Raji (cell line): ENCODE results near the gene CNTN5.

Experiments
- POLR2A ChIP-seq: IDR thresholded peaks from 2 replicates; pipeline ENCODE4 v1.6.1; 2011; ENCODE audit warnings: low read depth, low read length, control low read depth; ENCODE audit not compliant: insufficient read depth

Gene CNTN5

DNA sequence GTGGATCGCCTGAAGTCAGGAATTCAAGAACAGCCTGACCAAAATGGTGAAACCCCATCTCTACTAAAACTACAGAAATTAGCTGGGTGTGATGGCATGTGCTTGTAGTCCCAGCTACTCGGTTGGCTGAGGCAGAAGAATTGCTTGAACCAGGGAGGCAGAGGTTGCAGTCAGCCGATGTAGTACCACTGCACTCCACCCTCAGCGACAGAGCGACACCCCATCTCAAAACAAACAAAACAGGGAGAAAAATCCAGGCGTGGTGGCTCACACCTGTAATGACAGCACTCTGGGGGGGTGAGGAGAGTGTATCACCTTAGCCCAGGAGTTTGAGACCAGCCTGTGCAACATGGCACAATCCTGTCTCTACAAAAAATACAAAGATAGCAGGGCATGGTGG, 864.0 kb downstream of the CNTN5 start:
- TF ChIP-seq POLR2A: no peak

DNA sequence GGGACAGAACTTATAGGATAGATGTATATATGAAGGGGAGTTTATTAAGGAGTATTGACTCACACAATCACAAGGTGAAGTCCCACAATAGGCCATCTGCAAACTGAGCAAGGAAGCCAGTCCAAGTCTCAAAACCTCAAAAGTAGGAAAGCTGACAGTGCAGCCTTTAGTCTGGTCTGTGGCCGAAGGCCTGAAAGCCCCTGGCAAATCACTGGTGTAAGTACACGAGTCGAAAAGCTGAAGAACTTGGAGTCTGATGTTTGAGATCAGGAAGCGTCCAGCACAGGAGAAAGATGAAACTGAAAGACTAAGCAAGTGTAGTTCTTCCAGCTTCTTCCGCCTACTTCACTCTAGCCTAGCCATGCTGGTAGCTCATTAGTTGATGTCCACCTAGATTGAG, 866.7 kb downstream of the CNTN5 start:
- TF ChIP-seq POLR2A: no peak

DNA sequence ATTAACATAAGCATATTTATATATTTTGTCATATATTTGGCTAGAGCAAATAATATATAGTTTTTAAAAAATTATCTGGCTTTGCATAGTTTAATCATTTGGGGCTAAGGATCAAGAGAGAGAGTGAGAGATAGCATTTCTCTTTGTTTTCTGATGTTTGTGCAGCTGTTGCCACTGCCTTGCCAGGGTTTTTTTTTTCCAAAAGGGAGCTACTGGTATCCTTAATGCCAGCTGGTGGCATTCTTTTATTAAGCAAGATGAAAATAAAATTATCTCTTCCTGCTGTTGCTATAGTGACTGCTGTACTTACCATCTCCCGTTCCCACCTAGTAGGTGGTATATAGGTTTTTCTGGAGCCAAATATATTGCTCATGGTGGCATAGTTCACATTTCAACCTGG, 873.1 kb downstream of the CNTN5 start:
- TF ChIP-seq POLR2A: no peak

DNA sequence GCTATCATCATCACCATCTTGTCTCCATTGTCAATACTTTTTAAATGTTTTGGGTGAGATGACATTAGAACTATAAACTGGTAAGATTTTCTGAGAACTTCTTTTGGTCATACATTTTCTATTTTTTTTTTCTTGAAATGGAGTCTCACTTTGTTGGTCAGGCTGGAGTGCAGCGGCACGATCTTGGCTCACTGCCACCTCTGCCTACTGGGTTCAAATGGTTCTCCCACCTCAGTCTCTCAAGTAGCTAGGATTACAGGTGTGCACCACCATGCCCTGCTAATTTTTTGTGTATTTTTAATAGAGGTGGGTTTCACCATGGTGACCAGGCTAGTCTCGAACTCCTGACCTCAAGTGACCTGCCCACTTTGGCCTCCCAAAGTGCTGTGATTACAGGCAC, 880.4 kb downstream of the CNTN5 start:
- TF ChIP-seq POLR2A: no peak

DNA sequence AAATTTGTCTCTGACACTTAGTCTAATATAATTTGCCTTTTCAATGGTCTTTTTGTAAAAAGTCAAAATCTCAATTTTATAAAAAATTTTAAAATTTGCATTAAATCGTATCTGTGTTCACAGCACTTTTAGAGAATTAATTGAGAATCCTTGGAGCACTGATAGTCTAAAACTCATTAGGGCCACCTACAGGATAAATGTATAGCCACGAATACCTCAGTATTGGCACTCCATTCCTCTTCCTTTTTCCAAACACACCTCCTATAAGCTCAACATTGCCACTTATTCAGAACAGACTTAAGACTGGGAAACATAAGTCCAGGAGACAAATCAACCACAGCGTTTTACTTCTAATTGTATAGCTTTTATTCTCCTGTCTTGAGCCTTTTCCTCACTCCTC, 890.4 kb downstream of the CNTN5 start:
- no peak for TF ChIP-seq POLR2A

DNA sequence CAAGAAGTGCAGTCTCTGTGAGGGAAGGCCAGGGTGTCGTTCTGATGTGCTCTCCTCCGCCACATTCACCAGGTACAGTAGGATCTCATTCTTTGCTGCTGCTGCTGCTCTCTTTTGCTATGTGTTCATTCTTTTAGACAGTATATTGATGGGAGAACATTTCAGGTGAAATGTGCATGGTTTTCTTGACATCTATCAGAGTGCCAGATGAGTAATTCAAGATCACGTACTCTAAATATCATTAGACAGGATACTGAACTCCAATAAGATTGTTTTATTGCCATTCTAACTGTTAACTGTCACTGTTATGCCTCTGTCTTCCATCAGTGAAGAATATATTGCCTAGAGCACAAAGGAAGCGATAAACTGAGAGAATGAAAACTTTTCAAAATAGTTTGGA, 895.3 kb downstream of the CNTN5 start:
- no peak for TF ChIP-seq POLR2A

DNA sequence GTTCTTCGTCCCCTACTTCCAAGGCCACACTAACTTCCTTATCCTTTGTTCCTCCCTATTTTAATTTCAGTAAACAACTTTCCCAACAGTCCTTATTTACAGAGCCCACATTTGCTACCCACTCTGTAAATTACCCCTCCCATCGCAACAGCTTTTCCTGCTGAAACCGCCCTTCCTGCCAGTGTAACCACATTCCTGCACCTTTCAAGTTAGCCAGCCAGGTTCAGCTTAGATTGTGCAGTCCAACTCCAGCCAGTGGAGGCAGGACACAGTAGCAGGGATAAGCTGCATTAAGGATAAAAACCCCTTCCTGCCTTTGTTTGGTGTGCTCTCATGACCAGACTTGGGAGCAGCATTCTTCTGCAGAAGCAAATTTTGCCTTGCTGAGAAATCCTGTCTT, 898.0 kb downstream of the CNTN5 start:
- TF ChIP-seq POLR2A: no peak

DNA sequence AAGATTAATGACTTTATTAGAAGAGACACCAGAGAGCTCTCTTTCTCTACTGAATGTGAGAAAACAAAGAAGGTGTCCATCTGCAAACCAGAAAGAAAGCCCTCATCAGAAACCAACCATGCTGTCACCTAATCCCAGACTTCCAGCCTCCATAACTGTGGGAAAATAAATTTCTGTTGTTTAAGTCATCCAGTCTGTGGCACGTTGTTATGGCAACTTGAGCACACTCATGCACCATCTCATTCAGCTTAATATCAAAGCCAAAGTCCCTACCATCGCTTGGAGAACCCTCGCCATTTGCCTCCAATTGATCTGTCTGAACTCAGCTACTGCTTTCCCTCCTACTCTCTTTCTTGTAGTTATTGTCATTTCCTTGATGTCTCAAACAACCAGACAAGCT, 900.2 kb downstream of the CNTN5 start:
- no peak for TF ChIP-seq POLR2A

DNA sequence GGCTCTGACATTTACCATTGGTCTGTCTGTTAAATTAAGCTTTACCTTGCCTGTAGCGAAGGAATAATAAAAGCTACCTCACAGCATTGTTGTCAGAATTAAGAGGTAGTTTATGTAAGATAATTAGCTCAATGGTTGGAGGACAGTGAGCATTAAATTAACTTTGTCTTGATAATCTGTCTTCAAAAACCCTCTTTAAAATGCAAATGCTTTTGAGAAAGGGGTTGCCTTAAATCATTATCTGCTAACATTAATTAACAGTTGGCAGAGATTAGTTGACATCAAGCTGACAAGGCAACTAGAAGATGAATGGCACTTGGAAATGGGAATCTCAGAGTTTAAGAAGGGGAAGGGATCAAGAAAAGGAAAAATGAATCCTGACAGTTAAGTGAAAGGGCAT, 905.2 kb downstream of the CNTN5 start:
- no peak for TF ChIP-seq POLR2A

DNA sequence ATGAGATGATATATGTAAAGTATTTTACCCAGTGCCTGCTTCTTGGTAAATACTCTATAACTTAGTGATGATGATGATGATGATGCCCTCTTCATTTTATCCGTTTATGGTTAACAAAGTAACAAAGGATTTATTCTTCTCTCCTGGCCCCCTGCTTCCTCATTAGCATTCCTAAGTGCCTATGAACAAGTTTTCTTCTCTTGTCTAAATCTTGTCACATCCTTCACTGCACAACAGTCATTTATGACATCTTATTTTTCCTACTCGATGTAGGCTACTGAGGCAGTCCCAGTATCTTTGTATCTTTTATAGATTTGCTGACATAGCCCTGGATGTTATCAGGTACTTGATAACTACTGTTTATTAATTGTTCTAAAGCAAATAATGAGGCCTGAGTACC, 911.9 kb downstream of the CNTN5 start:
- no peak for TF ChIP-seq POLR2A

DNA sequence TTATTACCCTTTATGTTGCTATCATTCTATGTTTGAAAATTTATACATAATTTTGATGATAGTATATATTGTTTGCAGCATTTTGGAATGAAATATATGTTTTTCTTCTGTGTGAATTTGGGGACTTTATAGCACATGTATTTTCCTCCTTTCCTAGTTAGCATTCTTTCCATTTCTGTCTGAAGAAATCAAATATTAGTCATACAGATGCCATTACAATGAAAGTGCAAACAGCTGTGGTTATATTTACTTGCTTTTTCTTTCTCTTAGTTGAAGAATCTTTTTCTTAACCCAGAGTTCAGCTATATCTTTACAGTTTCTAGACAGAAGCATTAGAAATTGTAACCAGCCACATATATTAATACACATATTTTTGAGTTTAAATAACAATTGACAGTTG, 913.3 kb downstream of the CNTN5 start:
- TF ChIP-seq POLR2A: no peak

DNA sequence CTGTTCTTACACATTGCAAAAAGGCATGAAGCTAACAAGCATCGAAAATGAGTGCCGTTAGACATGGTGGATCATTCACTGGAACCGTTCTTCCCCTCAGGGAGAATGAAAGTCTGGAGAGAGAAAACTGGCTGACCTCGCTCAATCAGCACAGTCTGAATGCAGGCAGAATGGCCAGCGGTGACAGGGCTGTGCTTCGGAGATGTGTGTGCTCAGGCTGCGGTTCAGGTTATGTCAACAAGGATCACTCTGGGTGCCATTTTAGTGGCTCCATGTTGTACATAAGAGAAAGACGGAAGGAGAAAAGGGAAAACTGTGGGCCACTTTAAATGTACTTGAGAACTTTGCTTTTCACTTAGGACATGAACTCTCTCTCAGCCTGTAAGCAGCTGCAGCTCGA, 916.6 kb downstream of the CNTN5 start:
- no peak for TF ChIP-seq POLR2A

DNA sequence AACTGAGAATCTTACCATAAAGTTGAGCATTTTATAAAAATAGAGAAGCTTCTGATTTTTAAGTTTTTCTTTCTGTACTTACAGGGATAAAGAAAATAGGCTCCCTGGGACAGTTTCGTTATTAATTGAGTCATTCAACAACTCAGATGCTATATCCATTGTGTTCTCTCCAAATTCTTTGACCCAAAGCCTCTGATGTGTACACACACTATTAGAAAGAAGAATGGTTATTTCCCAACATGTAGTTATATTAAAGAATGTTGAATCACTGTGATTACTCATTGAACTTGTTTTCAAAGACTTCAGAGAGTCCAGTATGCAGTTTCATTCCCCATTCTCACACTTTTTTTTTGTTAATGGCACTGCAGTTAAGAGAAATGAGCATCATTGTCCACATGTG, 932.1 kb downstream of the CNTN5 start:
- no peak for TF ChIP-seq POLR2A

DNA sequence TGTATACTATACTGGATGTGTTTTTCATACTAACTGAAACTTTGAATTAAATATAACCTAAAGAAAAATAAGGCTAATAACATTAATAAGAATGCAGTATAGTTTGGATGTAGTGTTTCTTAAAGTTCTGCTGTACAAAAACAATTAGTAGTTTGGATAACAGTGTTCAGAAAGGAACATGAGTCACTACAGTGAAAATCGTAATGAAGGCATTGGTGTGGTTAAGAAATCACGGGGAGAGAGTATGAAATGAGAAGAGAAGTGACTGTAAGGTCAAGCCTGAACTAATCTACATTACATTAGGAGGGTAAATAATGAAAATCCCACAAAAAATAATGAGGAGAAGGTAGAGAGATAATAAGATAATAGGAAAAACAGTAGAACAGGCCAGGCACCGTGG, 939.8 kb downstream of the CNTN5 start:
- TF ChIP-seq POLR2A: no peak

DNA sequence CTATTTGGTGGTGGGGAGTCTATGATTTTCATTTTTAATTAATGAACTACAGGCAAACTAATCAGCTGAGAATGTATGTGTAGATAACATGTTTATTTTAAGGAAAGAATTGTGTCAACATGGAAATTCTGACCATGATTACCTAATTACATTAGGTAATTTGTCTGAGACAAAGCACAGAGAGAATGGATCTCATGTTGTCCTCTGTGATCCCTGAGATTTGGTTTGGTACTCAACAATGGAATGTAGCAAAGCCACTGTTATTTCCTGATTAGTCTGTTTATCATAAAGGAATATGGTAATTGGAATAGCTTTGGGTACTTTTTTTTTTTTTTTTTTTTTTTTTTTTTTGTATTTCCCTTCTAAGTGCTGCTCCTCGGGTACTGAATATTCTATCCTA, 947.6 kb downstream of the CNTN5 start:
- no peak for TF ChIP-seq POLR2A

DNA sequence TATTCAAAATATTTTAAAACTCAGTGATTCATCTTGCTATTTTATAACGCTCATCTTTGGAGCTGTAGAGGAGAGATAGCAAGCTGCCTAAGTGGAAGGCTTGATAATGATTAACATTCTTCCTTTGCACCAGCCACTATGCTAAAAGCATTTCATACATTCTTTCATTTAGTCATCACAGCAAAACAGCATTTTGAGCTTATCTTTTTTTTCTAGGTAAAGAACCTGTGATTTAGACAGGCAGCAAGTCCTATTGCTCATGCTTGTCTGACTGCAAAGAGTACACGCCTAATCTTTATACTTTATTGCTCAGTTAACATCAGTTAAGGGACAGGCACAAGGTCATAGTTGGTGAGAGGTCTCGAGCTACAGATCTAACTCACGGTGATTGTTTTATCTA, 953.2 kb downstream of the CNTN5 start:
- TF ChIP-seq POLR2A: no peak

DNA sequence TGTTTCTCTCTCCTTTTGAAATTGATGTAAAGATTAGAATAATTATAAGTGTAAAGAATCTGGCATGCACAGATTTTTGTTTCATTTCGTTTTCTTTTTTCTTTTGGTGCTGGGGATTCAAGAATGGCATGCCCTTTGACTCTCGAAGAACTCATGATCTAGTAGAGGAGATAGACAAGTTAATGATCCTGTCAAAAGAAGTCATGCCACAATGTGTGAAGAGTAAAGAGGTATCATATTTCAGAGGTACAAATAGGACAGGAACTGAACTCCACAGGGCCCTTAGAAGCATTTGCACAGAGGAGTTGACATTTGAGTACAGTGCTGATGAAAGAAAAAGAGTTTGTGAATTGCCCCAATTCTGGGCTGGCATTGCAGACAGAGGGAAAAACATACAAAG, 958.3 kb downstream of the CNTN5 start:
- TF ChIP-seq POLR2A: no peak
